ENCODE measurements around the gene RCAN3.

RCAN3 gene

GRCh38 chr1:24551960-24552571 lies 49.4 kb downstream of the RCAN3 start:
- no peak for TF ChIP-seq CTCF (IDR thresholded peaks at IDR 0.05; ENCODE audit: low read depth, low read length, missing control alignments)
- DNase-seq (ENCODE audit: low read depth), result no peak

GRCh38 chr1:24553931-24554330 lies 51.3 kb downstream of the RCAN3 start:
- no peak overlapping the region for H3K4me3 ChIP-seq (ENCODE audit: low read depth, low read length)
- TF ChIP-seq CTCF (IDR thresholded peaks at IDR 0.05; ENCODE audit: low read depth, low read length, missing control alignments), result no peak
- DNase-seq (ENCODE audit: low read depth), result no peak

More at GRCh38 chr1:24551960-24552571, 49.4 kb downstream of the RCAN3 start:
- no peak overlapping the region for H3K4me3 ChIP-seq (ENCODE audit: low read depth, low read length)

- H3K4me3 ChIP-seq (ENCODE audit: low read depth, low read length), result no peak overlapping the region
- TF ChIP-seq CTCF (IDR thresholded peaks at IDR 0.05; ENCODE audit: low read depth, low read length, missing control alignments), result no peak
- DNase-seq (ENCODE audit: low read depth), result no peak
Observed at GRCh38 chr1:24554714-24555113, 52.1 kb downstream of the RCAN3 start.

GRCh38 chr1:24555591-24556413 lies 53.2 kb downstream of the RCAN3 start, which contains the start of gene NCMAP:
NCMAP (plus strand) TSS chr1:24556087; CDS start chr1:24595431, 39,344 bp downstream.
- DNase-seq (ENCODE audit: low read depth), result no peak
- H3K4me3 ChIP-seq (ENCODE audit: low read depth, low read length), result no peak within 1 kb of the TSS
- TF ChIP-seq CTCF (IDR thresholded peaks at IDR 0.05; ENCODE audit: low read depth, low read length, missing control alignments), result no peak

- no peak for DNase-seq (ENCODE audit: low read depth)
- no peak for TF ChIP-seq CTCF (IDR thresholded peaks at IDR 0.05; ENCODE audit: low read depth, low read length, missing control alignments)
- H3K4me3 ChIP-seq (ENCODE audit: low read depth, low read length), result no peak overlapping the region
Observed at GRCh38 chr1:24556414-24556795, 53.8 kb downstream of the RCAN3 start.

GRCh38 chr1:24557220-24557619 lies 54.6 kb downstream of the RCAN3 start:
- DNase-seq (ENCODE audit: low read depth), result no peak
- no peak overlapping the region for H3K4me3 ChIP-seq (ENCODE audit: low read depth, low read length)
- TF ChIP-seq CTCF (IDR thresholded peaks at IDR 0.05; ENCODE audit: low read depth, low read length, missing control alignments), result no peak

All from GM12864 (cell line).